ENCODE results near the gene RPLP1.

DNA sequence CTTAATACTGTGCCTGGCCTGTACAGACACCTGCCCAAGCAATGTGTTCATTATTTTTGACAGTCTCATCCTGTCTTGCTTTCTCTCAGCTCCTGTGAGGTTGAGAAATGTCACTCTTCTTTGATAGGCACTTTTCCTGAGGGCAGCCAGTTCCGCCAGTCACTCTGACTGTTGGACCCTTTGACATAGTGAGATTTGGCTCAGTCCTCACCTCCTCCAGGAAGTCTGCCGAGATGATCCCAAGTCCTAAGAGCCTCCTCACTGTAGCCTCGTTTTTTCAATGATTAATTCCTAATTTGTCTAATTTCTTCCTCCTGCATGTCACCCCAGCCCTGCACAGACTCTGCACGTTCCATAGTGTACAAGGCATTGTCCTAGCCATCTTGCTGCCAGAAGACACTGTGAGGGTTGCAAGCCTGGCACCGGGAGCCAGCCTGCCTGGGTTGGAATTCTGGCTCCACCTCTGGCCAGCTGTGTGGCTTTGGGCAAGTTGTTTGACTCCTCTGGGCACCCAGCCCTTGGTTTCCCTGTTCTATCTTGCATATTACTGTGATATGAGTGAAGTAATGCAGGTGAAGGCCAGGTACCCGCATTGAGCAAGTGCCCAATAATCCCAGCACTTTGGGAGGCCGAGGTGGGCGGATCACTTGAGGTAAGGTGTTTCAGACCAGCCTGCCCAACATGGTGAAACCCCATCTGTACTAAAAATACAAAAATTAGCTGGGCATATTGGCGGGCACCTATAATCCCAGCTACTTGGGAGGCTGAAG, 24.3 kb downstream of the RPLP1 start:
- TF ChIP-seq POLR2A (IDR thresholded peaks at IDR 0.05), result no peak
- TF ChIP-seq, protein P1, sequence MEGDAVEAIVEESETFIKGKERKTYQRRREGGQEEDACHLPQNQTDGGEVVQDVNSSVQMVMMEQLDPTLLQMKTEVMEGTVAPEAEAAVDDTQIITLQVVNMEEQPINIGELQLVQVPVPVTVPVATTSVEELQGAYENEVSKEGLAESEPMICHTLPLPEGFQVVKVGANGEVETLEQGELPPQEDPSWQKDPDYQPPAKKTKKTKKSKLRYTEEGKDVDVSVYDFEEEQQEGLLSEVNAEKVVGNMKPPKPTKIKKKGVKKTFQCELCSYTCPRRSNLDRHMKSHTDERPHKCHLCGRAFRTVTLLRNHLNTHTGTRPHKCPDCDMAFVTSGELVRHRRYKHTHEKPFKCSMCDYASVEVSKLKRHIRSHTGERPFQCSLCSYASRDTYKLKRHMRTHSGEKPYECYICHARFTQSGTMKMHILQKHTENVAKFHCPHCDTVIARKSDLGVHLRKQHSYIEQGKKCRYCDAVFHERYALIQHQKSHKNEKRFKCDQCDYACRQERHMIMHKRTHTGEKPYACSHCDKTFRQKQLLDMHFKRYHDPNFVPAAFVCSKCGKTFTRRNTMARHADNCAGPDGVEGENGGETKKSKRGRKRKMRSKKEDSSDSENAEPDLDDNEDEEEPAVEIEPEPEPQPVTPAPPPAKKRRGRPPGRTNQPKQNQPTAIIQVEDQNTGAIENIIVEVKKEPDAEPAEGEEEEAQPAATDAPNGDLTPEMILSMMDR (IDR thresholded peaks at IDR 0.05), result no peak
